HG03521 (cell line): Measurements from ENCODE around the gene BBS9.

Source experiments
- ATAC-seq: cut with Tn5 transposase; IDR thresholded peaks from one replicate; pipeline ENCODE4 v1.9.1; 2021; ENCODE audit warnings: mild to moderate bottlenecking, moderate library complexity; ENCODE audit not compliant: unreplicated experiment

BBS9 gene

GRCh38 chr7:33589911-33590310 is 460.5 kb downstream of the BBS9 start:
- no peak for ATAC-seq

DNA sequence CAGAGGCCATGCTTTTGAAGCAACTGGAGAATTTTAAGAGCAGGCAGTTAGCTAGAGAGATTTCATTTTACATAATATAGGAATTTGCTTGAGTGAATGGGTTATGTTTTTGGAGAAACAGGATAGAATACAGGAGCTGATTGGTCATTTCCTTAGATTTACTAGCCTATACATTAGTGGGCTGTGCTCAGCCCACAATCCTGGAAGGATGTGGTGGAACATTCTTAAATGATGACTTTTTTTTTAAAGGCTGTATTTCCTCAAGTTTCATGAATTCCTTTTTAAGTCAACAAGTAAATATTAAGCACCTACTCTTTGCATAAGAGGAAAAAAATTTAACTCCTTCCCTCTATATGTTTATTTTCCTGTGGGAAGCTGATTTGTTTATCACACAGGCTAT is 461.6 kb downstream of the BBS9 start:
- no peak for ATAC-seq

DNA sequence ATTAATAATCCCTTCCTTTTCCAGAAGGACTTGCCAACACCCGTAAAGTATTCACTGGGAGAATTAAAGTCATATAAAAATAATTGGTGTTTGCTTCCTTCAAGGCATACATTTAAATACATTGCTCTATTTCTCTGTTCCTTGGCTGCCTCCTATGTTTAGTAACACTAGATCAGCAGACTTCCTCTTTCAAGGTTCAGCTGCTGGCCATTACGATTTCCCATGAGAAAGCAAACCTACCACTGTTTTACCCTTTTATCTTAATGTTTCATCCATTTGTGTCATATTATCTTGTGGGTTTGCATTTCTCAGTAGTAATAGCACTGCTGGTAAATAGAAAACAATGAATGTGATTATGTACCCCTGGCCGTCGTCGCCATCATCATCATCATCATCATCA is 462.1 kb downstream of the BBS9 start:
- ATAC-seq, result no peak

- no peak for ATAC-seq
Observed at GRCh38 chr7:33592718-33593117, 463.4 kb downstream of the BBS9 start.

DNA sequence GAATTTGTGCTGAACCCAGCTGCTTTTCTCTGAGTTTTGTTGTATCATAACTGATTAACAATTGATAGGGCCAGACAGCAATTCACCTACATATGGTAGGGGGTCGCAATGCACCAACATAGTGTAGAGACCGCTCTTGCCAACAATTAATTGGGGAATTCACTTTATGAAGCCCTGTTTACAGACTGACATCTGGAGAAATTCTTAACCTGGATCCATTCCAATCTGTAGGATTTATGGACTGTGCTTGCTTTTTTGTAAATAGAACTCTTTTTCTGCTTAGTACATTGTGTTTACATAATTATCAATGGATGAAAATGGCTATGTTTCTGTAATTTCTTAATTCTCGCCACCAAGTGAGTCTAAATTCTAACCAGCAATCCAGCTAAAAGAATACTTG is 464.2 kb downstream of the BBS9 start:
- ATAC-seq, result no peak

- ATAC-seq, result no peak
Observed at GRCh38 chr7:33596686-33597085, 467.3 kb downstream of the BBS9 start.

DNA sequence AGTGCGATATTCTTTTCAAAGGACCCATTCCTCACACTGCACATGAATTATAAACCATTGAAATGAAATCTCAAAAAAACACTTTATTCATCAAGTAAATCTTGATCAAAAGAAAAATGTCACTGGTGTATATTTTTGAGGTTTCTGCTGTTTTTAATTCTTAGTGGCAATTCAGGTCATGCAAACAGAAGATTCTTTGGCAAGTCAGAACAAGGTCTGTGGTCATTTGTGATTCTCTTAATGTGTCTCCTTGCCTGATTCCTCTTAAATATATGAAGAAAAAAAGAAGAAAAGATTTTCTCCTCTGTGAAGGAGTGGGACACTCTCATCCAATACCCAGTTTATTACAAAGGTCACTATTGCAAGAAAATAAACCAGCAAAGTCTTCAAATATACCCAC is 467.8 kb downstream of the BBS9 start:
- ATAC-seq, result no peak

- no peak for ATAC-seq
Observed at GRCh38 chr7:33601101-33601500, 471.7 kb downstream of the BBS9 start.

GRCh38 chr7:33601884-33602283 is 472.5 kb downstream of the BBS9 start:
- no peak for ATAC-seq

DNA sequence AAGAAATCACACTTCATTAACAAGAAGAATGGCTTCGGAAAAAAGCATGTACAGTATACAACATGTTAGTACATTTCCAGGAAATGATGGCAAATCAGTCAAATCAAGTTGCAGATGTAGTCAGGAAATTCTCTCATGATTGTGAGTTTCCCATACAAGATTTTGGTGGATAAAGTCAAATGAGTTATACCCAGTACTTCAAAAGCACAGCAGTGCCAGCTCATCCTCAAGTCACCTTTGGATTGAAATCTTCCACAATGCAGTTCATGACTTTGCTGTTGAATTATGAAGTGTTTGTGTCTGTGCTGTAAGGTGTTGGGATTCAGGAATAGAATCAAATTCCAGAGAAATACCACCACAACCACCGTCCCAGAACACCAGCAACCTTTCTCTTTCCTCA is 474.7 kb downstream of the BBS9 start:
- ATAC-seq, result no peak

- ATAC-seq, result no peak
Observed at GRCh38 chr7:33610918-33611317, 481.6 kb downstream of the BBS9 start.

- no peak for ATAC-seq
Observed at GRCh38 chr7:33612442-33612841, 483.1 kb downstream of the BBS9 start.

- ATAC-seq, result no peak
Observed at GRCh38 chr7:33614357-33615117, 485.2 kb downstream of the BBS9 start.

GRCh38 chr7:33616752-33617151 is 487.4 kb downstream of the BBS9 start:
- no peak for ATAC-seq

DNA sequence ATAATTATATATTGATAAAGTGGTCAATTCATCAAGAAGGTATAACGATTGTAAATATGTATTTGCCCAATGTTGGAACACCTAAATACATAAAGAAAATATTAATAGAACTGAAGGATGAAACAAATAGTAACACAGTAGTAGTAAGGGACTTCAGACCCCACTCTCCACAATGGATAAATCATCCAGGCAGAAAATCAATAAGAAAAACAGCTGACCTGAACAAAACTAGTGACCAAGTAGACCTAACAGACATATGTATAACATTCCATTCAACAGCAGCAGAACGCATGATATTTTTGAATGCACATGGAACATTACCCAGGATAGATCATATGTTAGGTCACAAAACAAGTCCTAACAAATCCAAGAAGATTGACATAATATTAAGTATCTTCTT is 489.9 kb downstream of the BBS9 start:
- no peak for ATAC-seq

DNA sequence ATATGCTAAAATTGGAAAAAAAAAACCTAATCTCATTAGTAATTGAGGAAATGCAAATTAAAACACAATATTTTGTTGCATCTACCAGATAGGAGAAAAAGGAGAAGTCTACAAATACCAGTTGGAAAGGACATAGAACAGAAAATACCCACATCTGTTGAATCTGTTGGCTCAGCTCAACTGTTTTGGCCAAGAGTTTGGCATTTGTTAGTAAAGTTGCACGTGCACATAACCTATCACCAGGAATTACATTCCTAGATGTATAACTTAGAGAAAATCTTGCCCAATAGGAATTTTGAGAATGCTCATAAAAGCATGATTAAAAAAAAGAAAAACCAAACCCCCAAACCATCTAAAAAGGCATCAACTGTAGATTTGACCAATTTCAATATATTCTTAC is 493.9 kb downstream of the BBS9 start:
- ATAC-seq, result no peak

DNA sequence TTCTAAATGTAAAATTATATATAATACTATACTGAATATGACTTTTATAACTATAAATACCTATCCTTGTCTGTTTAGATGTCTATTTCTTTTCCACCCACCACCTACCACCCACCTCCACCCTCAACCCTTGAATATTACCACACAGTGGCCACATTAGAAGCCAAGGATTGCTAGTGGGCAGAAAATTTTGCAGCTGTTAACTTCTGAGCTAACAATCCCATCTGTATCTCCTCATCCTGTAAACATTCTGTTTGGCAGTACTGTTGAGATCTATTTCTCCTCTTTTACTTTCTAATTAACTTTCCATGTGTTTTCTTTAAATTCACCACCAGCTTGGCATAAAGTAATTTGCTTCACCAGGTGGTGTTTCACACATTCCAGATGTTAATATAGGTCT is 494.9 kb downstream of the BBS9 start:
- ATAC-seq, result no peak

DNA sequence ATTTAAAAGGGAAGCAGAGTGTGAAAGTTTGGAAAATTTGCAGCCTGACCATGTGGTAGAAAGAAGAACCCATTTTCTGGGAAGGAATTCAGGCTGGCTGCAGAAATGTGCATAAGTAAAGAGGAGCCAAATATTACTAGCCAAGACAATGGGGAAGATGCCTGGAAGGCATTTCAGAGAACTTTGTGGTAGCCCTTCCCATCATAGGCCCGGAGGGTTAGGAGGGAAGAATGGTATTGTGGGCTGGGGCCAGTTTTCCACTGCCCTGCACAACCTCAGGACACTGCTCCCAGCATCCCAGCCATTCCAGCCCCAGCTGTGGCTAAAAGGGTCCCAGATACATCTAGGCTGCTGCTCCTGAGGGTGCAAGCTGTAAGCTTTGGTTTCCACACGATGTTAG is 497.5 kb downstream of the BBS9 start:
- no peak for ATAC-seq

- no peak for ATAC-seq
Observed at GRCh38 chr7:33627741-33628140, 498.4 kb downstream of the BBS9 start.

- no peak for ATAC-seq
Observed at GRCh38 chr7:33628894-33629293, 499.5 kb downstream of the BBS9 start.

DNA sequence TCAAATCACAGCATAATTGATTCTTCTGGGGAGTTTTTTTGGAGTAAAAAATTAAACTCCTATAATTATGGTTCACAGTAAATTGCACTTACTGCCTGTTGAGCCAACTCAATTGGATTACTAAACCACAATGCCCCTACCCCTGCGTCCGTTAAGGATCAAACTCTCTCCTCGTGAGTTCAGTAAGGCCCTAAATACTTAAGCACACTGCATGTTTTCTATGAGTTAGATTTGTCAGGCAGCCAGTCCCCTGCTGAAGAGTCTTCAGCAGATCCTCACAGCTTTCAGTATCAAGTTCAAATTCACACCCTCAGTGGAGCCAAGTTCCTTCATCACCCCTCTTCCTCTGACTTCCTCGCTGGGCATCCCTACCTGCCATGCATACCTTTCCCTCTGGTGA is 501.0 kb downstream of the BBS9 start:
- no peak for ATAC-seq

DNA sequence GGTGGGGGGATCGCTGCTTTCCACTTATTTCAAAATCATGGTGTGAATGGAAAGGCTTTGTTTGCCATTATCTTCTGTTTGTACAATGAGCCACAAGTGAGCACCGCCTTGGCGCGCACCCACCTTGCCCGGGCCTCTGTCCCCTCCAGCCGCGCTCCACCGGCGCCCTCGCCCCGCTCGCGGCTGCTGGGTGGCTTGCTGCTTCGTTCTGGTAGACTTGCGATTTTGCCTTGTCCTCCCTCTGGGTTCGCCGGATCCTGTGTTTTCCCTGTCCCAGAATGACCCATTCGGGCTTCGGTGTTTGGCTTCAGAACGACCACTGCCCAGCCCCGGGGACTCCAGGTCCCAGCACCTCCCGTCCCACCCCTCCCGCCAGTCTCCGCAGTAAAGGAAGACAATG is 503.0 kb downstream of the BBS9 start:
- ATAC-seq, result no peak

DNA sequence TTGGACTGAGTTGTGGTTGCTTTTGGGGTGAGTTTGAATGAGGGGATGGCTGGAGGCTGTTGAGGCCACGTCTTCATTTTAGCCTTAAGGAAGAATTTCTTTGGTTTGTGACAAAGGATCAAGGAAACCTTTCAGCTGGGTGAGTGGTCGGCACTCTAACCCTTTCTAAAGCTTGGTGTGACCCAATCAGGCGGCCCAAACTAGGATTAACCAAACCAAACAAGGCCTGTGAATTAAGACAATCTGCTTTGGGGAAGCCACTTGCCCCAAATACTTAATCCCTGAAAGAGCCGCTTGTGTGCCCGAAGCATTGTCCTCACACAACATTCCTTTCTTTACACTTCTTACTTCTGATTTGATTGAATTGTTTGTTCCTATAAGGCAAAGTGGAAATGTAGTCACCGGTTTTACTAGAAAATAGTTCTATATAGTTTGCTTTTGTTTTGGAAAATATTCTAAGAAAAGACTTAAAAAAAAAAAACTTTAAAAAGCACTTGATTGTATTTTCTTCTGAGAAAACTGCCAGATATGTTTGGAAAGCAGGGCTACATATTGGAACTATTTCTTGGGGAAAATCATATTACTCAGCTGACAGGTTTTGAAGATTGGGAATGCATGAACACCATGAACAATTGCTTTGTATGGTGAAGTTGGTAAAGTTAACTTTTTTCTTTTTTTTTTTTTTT is 503.6 kb downstream of the BBS9 start:
- no peak for ATAC-seq
